Activated CD4-positive, alpha-beta T cell treated with anti-CD3 and anti-CD28 coated beads, Interleukin-2, amount 10 ng/mL, durations not matched to agents 7 days and 5 days (primary cell): ENCODE measurements around the gene HEG1. TPM values are rescaled to one million over a fixed set of nuclear protein-coding genes. Genes with fewer than 3 reads are reported as not detected.

ENCODE experiments used
- CTCF ChIA-PET: fragments of 350-600 bp; sonication (Branson Sonifier 250); formaldehyde crosslinking; loops from one replicate; lab custom pipeline; 2021; ENCODE audit warnings: antibody characterized with exemption; lab: Charles Lee
- POLR2A ChIA-PET: fragments of 350-600 bp; sonication (Branson Sonifier 250); formaldehyde crosslinking; loops from one replicate; lab custom pipeline; 2021; ENCODE audit warnings: antibody characterized with exemption; lab: Charles Lee
- DNase-seq: peaks from one replicate; pipeline ENCODE4 v3.0.0-alpha.2; 2020
- H3K27ac Mint-ChIP-seq: one replicate; pipeline ENCODE4 v1.8.0; 2021; ENCODE audit warnings: mild to moderate bottlenecking, moderate library complexity, mixed read lengths
- H3K27me3 Mint-ChIP-seq: one replicate; pipeline ENCODE4 v1.8.0; 2021; ENCODE audit warnings: mixed read lengths
- H3K36me3 Mint-ChIP-seq: one replicate; pipeline ENCODE4 v1.8.0; 2021; ENCODE audit warnings: low read depth, mixed read lengths
- H3K4me1 Mint-ChIP-seq: one replicate; pipeline ENCODE4 v1.8.0; 2021; ENCODE audit warnings: mixed read lengths
- H3K4me3 Mint-ChIP-seq: one replicate; pipeline ENCODE4 v1.8.0; 2021; ENCODE audit warnings: mild to moderate bottlenecking, moderate library complexity, mixed read lengths
- H3K9me3 Mint-ChIP-seq: one replicate; pipeline ENCODE4 v1.8.0; 2021; ENCODE audit warnings: mixed read lengths
- total RNA-seq, 2 experiments: library from RNA; stranded (reverse); gene quantifications; one replicate each; pipeline ENCODE4 v1.2.3, GENCODE V29; 2021

Gene HEG1
- total RNA-seq, 2 experiments from 2014 or later, result 26.6 to 30.4 TPM

DNA sequence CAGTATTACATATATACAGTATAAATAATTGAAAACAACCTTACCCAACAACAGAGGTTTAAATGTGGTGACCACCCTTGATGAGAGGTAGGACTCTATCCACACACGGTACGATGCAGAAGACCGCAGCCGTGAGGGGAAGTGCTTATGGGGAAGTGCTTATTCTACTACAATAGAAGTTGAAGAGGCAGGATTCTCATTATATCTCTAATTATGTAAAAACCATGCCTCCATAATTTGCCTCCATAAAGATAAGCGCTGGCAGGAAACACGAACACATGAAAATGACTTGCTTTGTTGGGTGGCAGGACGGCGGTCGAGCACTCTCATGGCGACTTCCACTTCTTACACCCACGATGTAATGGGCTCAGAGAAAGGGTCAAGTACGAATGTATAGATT lies 114.0 kb downstream of the HEG1 start:
- ChIA-PET CTCF (no interaction called here), POLR2A (no interaction called here)
- Mint-ChIP-seq H3K27me3 (peaks cover 19% of the 10 kb centered on the region), H3K27ac (no peak overlapping the region), H3K9me3 (no peaks in the 10 kb centered on the region), H3K4me3 (no peak overlapping the region), H3K36me3 (no peaks in the 10 kb centered on the region), H3K4me1 (no peaks in the 10 kb centered on the region)
- DNase-seq, result no peak

- Mint-ChIP-seq H3K4me3 (no peak overlapping the region), H3K9me3 (no peaks in the 10 kb centered on the region), H3K27ac (no peak overlapping the region), H3K27me3 (peaks cover 19% of the 10 kb centered on the region), H3K36me3 (no peaks in the 10 kb centered on the region), H3K4me1 (no peaks in the 10 kb centered on the region)
- no peak for DNase-seq
- ChIA-PET CTCF (no interaction called here), POLR2A (no interaction called here)
Observed at GRCh38 chr3:124939661-124940060, 116.1 kb downstream of the HEG1 start.

DNA sequence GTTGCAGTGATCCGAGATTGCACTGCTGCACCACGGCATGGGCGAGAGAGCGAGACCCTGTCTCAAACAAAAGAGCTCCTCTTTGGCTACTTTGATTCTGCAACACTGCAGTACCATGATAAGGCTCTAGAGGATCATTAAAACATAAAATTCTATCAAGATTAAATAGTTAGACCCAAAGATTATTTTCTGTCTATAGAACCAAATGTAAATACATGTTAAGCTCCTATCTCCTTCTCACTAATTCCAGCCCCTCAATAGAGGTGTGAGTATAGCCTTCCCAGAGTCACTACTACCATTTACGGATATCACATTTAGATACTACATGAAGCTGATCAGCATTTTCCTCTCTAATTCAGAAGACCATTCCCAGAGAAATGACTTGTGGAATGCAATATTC lies 116.9 kb downstream of the HEG1 start:
- DNase-seq, result no peak
- Mint-ChIP-seq H3K4me3 (no peak overlapping the region), H3K4me1 (no peaks in the 10 kb centered on the region), H3K27ac (no peak overlapping the region), H3K9me3 (no peaks in the 10 kb centered on the region), H3K36me3 (no peaks in the 10 kb centered on the region), H3K27me3 (peaks cover 19% of the 10 kb centered on the region)
- ChIA-PET POLR2A (no interaction called here), CTCF (interaction anchor here (0.5 to 0.6 kb wide), 2 partner anchors 409 to 581 kb away, joined by 3 to 4 read pairs; partner anchors contain the start of gene SNX4)

- Mint-ChIP-seq H3K27me3 (peaks cover 27% of the 10 kb centered on the region), H3K4me1 (no peaks in the 10 kb centered on the region), H3K36me3 (no peaks in the 10 kb centered on the region), H3K9me3 (no peaks in the 10 kb centered on the region), H3K27ac (no peak overlapping the region), H3K4me3 (no peak overlapping the region)
- POLR2A ChIA-PET, result no interaction called here
- CTCF ChIA-PET, result no interaction called here
- no peak for DNase-seq
Observed at GRCh38 chr3:124937049-124937448, 118.7 kb downstream of the HEG1 start.

DNA sequence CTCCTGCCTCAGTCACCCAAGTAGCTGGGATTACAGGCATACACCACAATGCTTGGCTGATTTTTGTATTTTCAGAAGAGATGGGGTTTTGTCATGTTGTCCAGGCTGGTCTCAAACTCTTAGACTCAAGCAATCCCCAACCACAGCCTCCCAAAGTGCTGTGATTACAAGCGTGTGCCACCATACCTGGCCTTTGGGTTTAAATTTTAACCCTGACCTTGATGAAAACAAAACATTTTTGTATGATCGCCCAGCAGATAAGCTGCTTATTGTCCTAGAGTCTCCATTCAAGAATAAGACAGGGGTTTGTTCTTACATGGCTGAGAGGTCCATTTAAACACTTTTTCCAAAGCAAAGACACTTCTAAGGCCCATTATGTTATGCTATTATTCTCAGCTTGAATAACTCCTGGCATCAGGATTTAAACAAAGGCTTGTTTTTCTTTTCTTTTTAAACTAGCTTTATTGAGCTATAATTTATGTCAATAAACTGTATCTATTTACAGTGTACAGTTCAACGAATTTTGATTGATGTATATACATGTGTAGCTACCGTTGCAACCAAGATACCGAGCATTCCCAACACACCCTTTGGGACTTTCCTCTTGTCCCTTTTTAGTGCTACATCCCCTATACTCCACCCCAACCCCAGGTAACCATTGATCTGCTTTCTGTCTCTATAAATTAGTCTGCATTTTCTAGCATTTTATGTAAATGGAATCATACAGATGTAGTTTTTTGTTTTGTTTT lies 119.8 kb downstream of the HEG1 start:
- Mint-ChIP-seq H3K4me1 (no peaks in the 10 kb centered on the region), H3K4me3 (no peak overlapping the region), H3K36me3 (no peaks in the 10 kb centered on the region), H3K27me3 (peaks cover 29% of the 10 kb centered on the region), H3K27ac (no peak overlapping the region), H3K9me3 (no peaks in the 10 kb centered on the region)
- ChIA-PET CTCF (interaction anchor here (0.6 to 1.1 kb wide), 3 partner anchors 52 to 555 kb away, joined by 3 to 4 read pairs (median 4); no protein-coding TSS in a partner anchor), POLR2A (no interaction called here)
- no peak for DNase-seq

- DNase-seq, result no peak
- ChIA-PET POLR2A (no interaction called here), CTCF (interaction anchor here (0.6 to 1.1 kb wide), 3 partner anchors 53 to 555 kb away, joined by 3 to 4 read pairs (median 4); no protein-coding TSS in a partner anchor)
- Mint-ChIP-seq H3K36me3 (no peaks in the 10 kb centered on the region), H3K27ac (no peak overlapping the region), H3K4me1 (no peaks in the 10 kb centered on the region), H3K4me3 (no peak overlapping the region), H3K9me3 (no peaks in the 10 kb centered on the region), H3K27me3 (peaks cover 33% of the 10 kb centered on the region)
Observed at GRCh38 chr3:124935264-124935663, 120.5 kb downstream of the HEG1 start.

GRCh38 chr3:124934577-124934976 lies 121.2 kb downstream of the HEG1 start, which contains the start of gene MUC13:
MUC13 (minus strand) TSS chr3:124934751; CDS start chr3:124934712, 39 bp downstream.
- ChIA-PET POLR2A (no interaction called here), CTCF (no interaction called here)
- H3K4me1 Mint-ChIP-seq, result no peaks in the 10 kb centered on the region
- no peak within 1 kb of the TSS for H3K4me3 Mint-ChIP-seq
- H3K27ac Mint-ChIP-seq, result no peak within 1 kb of the TSS
- no peaks in the 10 kb centered on the region for H3K36me3 Mint-ChIP-seq
- no peak for DNase-seq
- H3K9me3 Mint-ChIP-seq, result no peaks in the 10 kb centered on the region
- peaks cover 39% of the 10 kb centered on the region for H3K27me3 Mint-ChIP-seq

GRCh38 chr3:124928333-124929202 lies 127.2 kb downstream of the HEG1 start:
- CTCF ChIA-PET, result interaction anchor here (0.8 to 1.7 kb wide), 3 partner anchors 27 to 709 kb away, joined by 3 to 5 read pairs (median 3); no protein-coding TSS in a partner anchor
- no peak overlapping the region for H3K4me3 Mint-ChIP-seq
- peaks cover 4% of the 10 kb centered on the region for H3K4me1 Mint-ChIP-seq
- POLR2A ChIA-PET, result no interaction called here
- DNase-seq, result peak; percentile 74
- peaks cover 40% of the 10 kb centered on the region for H3K27me3 Mint-ChIP-seq
- no peak overlapping the region for H3K27ac Mint-ChIP-seq
- H3K36me3 Mint-ChIP-seq, result no peaks in the 10 kb centered on the region
- no peaks in the 10 kb centered on the region for H3K9me3 Mint-ChIP-seq

GRCh38 chr3:124927574-124928045 lies 128.2 kb downstream of the HEG1 start:
- Mint-ChIP-seq H3K4me3 (no peak overlapping the region), H3K4me1 (peaks cover 4% of the 10 kb centered on the region), H3K36me3 (no peaks in the 10 kb centered on the region), H3K27ac (no peak overlapping the region), H3K27me3 (peaks cover 37% of the 10 kb centered on the region), H3K9me3 (no peaks in the 10 kb centered on the region)
- DNase-seq, result no peak
- CTCF ChIA-PET, result interaction anchor here (0.6 to 1.7 kb wide), 4 partner anchors 16 to 398 kb away, joined by 3 to 5 read pairs (median 3); no protein-coding TSS in a partner anchor
- POLR2A ChIA-PET, result no interaction called here

GRCh38 chr3:124926426-124927101 lies 129.2 kb downstream of the HEG1 start:
- no peak overlapping the region for H3K4me3 Mint-ChIP-seq
- H3K27me3 Mint-ChIP-seq, result peaks cover 41% of the 10 kb centered on the region
- DNase-seq, result no peak
- CTCF ChIA-PET, result interaction anchor here (1.0 kb wide), 1 partner anchor 17 kb away, joined by 3 read pairs; no protein-coding TSS in a partner anchor
- H3K36me3 Mint-ChIP-seq, result no peaks in the 10 kb centered on the region
- H3K4me1 Mint-ChIP-seq, result peaks cover 4% of the 10 kb centered on the region
- POLR2A ChIA-PET, result interaction anchor here (0.6 kb wide), 1 partner anchor 436 kb away, joined by 3 read pairs; no protein-coding TSS in a partner anchor
- no peaks in the 10 kb centered on the region for H3K9me3 Mint-ChIP-seq
- no peak overlapping the region for H3K27ac Mint-ChIP-seq

GRCh38 chr3:124924741-124925140 lies 131.1 kb downstream of the HEG1 start:
- no peak overlapping the region for H3K27ac Mint-ChIP-seq
- peaks cover 4% of the 10 kb centered on the region for H3K4me1 Mint-ChIP-seq
- no peak overlapping the region for H3K4me3 Mint-ChIP-seq
- H3K9me3 Mint-ChIP-seq, result no peaks in the 10 kb centered on the region
- CTCF ChIA-PET, result interaction anchor here (0.7 to 0.9 kb wide), 2 partner anchors 13 to 24 kb away, joined by 3 to 4 read pairs; no protein-coding TSS in a partner anchor
- peaks cover 34% of the 10 kb centered on the region for H3K27me3 Mint-ChIP-seq
- POLR2A ChIA-PET, result no interaction called here
- DNase-seq, result no peak
- no peaks in the 10 kb centered on the region for H3K36me3 Mint-ChIP-seq

DNA sequence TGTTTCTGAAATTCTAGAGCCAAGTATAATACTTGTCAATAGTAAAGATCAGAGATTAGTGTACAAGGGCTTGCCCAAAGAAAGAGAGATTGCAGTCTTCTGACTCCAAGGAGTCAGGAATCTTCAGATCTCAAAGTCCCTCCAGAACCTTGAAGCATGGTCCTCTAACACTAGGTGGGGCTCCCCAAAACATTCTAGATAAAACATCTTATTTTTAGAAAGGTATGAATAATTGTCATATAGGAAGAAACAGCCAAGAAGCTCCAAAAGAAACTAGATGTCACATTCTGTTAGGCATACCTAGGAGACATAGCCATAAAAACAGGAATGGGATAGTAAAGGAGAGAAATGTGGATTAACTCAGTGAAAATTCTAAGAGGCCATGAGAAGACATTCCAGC lies 132.0 kb downstream of the HEG1 start:
- DNase-seq, result no peak
- CTCF ChIA-PET, result interaction anchor here (0.5 to 1.0 kb wide), 2 partner anchors 29 to 997 kb away, joined by 3 to 4 read pairs; no protein-coding TSS in a partner anchor
- POLR2A ChIA-PET, result no interaction called here
- H3K4me3 Mint-ChIP-seq, result no peak overlapping the region
- no peak overlapping the region for H3K27ac Mint-ChIP-seq
- no peaks in the 10 kb centered on the region for H3K36me3 Mint-ChIP-seq
- H3K27me3 Mint-ChIP-seq, result peaks cover 30% of the 10 kb centered on the region
- no peaks in the 10 kb centered on the region for H3K9me3 Mint-ChIP-seq
- H3K4me1 Mint-ChIP-seq, result peaks cover 4% of the 10 kb centered on the region
